GM12878 (cell line): Measurements from ENCODE around the gene PAOX. TPM values are rescaled to one million over a fixed set of nuclear protein-coding genes. Genes with fewer than 3 reads are reported as not detected.
A peak's percentile ranks its signal among the peaks of the same experiment; 100 is the strongest.

Experiments used
- ATAC-seq: fragments of 200-7000 bp; cut with Tn5 transposase; 3 replicates; pipeline ENCODE4 v1.9.1; 2020; ENCODE audit warnings: mild to moderate bottlenecking, moderate library complexity
- BruUV-seq: library from RNA; stranded (reverse); fragments of 400-500 nt; replicated peaks from 2 replicates; lab custom pipeline; 2021; lab: Mats Ljungman, UMichigan
- CTCF ChIA-PET: fragments of 300-600 bp; sonication (Branson Sonifier 250); formaldehyde crosslinking; extraction: SDS; loops from one replicate; lab custom pipeline; 2021; ENCODE audit warnings: inconsistent platforms; lab: Yijun Ruan, JAX
- POLR2A ChIA-PET: fragments of 350-600 bp; formaldehyde crosslinking; extraction: SDS; loops from one replicate; lab custom pipeline; 2021; ENCODE audit warnings: inconsistent platforms; lab: Charles Lee
- RAD21 ChIA-PET: fragments of 300-600 bp; sonication (Branson Sonifier 250); formaldehyde crosslinking; loops from one replicate; lab custom pipeline; 2023; ENCODE audit warnings: antibody characterized with exemption; ENCODE audit not compliant: unreplicated experiment; lab: Charles Lee
- SMC1A ChIA-PET: fragments of 300-600 bp; sonication (Branson Sonifier 250); formaldehyde crosslinking; loops from one replicate; lab custom pipeline; 2023; ENCODE audit not compliant: unreplicated experiment, uncharacterized antibody; lab: Charles Lee
- DNase-seq: peaks from one replicate; pipeline ENCODE4 v3.0.0-alpha.2; 2011; ENCODE audit warnings: low read depth, low spot score
- FAIRE-seq: peaks from 3 replicates; lab custom pipeline; 2011; peaks lifted over from hg19 to GRCh38; lab: Jason Lieb, UNC
- H2AFZ ChIP-seq: 2 replicates; pipeline ENCODE4 v1.6.0; 2011; ENCODE audit warnings: low read depth, low read length, control low read depth; ENCODE audit not compliant: control insufficient read depth
- H3K27ac ChIP-seq: 2 replicates; pipeline ENCODE4 v1.5.1; 2011; ENCODE audit warnings: control low read depth; ENCODE audit not compliant: control insufficient read depth, insufficient read depth
- H3K27me3 ChIP-seq, 2 experiments: replicated peaks in 1 of 2; 2 replicates each; pipeline versions ENCODE4 v1.6.0 to v1.6.1; 2011; ENCODE audit warnings: low read length in 1 of 2; ENCODE audit not compliant: control insufficient read depth in 2 of 2, insufficient read depth in 2 of 2
- H3K36me3 ChIP-seq, 2 experiments: 2 replicates each; pipeline ENCODE4 v1.5.1; 2011; ENCODE audit warnings: low read length in 1 of 2; ENCODE audit not compliant: control insufficient read depth in 2 of 2, insufficient read depth in 2 of 2
- H3K4me1 ChIP-seq: 2 replicates; pipeline ENCODE4 v1.6.1; 2011; ENCODE audit warnings: mild to moderate bottlenecking, low read length, moderate library complexity, mixed read lengths; ENCODE audit not compliant: control insufficient read depth, insufficient read depth
- H3K4me2 ChIP-seq: 2 replicates; pipeline ENCODE4 v1.6.0; 2011; ENCODE audit warnings: control low read depth; ENCODE audit not compliant: control insufficient read depth, insufficient read depth
- H3K4me3 ChIP-seq: fragments of 200-600 bp; sonication (generic); 2 replicates; pipeline ENCODE4 v1.5.1; 2016
- H3K79me2 ChIP-seq: 2 replicates; pipeline ENCODE4 v1.6.0; 2011; ENCODE audit warnings: low read length; ENCODE audit not compliant: control insufficient read depth, insufficient read depth
- H3K9ac ChIP-seq: 2 replicates; pipeline ENCODE4 v1.8.0; 2011; ENCODE audit warnings: low read length, control low read depth, mixed read lengths; ENCODE audit not compliant: control insufficient read depth, insufficient read depth
- H3K9me3 ChIP-seq: replicated peaks from 3 replicates; pipeline ENCODE4 v1.5.1; 2011; ENCODE audit warnings: mild to moderate bottlenecking, low read length; ENCODE audit not compliant: control insufficient read depth, insufficient read depth
- H4K20me1 ChIP-seq: 2 replicates; pipeline ENCODE4 v1.6.0; 2011; ENCODE audit not compliant: control insufficient read depth, insufficient read depth
- EGR1 ChIP-seq, 2 experiments: IDR thresholded peaks; 1 replicate in 1 of 2; 2 replicates in 1 of 2; pipeline ENCODE4 v1.6.1; 2011 to 2012; ENCODE audit warnings: low read depth in 2 of 2, low read length in 2 of 2, borderline replicate concordance in 1 of 2, mild to moderate bottlenecking in 1 of 2, moderate library complexity in 1 of 2
- ETV6 ChIP-seq, 2 experiments: fragments of 450-650 bp in 1 of 2; IDR thresholded peaks in 1 of 2; conservative IDR thresholded peaks in 1 of 2; 2 replicates each; pipeline ENCODE4 v1.6.1; 2014; ENCODE audit warnings: antibody characterized with exemption in 1 of 2, borderline replicate concordance in 1 of 2, low read depth in 1 of 2, mild to moderate bottlenecking in 1 of 2, moderate library complexity in 1 of 2
- MTA2 ChIP-seq: fragments of 450-650 bp; IDR thresholded peaks from 2 replicates; pipeline ENCODE4 v1.6.1; 2016; ENCODE audit warnings: low read depth, mild to moderate bottlenecking, moderate library complexity
- NFYA ChIP-seq: IDR thresholded peaks from 2 replicates; pipeline ENCODE4 v1.6.1; 2011; ENCODE audit warnings: low read depth, mild to moderate bottlenecking, low read length, improper control_type of control experiment, borderline replicate concordance
- RB1 ChIP-seq: fragments of 450-650 bp; formaldehyde crosslinking; IDR thresholded peaks from 2 replicates; pipeline ENCODE4 v1.6.1; 2017; ENCODE audit warnings: mild to moderate bottlenecking, borderline replicate concordance
- RBBP5 ChIP-seq: fragments of 200-600 bp; sonication (generic); conservative IDR thresholded peaks from 2 replicates; pipeline ENCODE4 v1.6.1; 2016
- WGBS: methylation state at CpG from one replicate; pipeline ENCODE4 v1.1.6; 2016; ENCODE audit warnings: low lambda C conversion rate; ENCODE audit not compliant: insufficient replicate concordance, insufficient coverage; ENCODE audit errors: missing lambda C conversion rate; 5-methylcytosine and 5-hydroxymethylcytosine counted together
- in situ Hi-C: fragments of 300-500 bp; cut with MboI; formaldehyde crosslinking; loops from 9 replicates; pipeline ENCODE4 v1.14.3; 2018; ENCODE audit warnings: mixed read lengths
- intact Hi-C: fragments of 100-400 bp; cut with micrococcal nuclease; formaldehyde crosslinking; loops from one replicate; pipeline ENCODE4 v1.14.2; 2022; ENCODE audit not compliant: unreplicated experiment
- polyA plus RNA-seq, 11 experiments: library from polyadenylated mRNA; depleted of rRNA in 4 of 11; unstranded in 6 of 11; stranded (reverse) in 5 of 11; fragments of >200 nt; fragmentation: Nextera tagmentation in 4 of 11; fragmentation: Illumina TruSeq in 1 of 11; extraction: Ambion mirVana in 4 of 11; extraction: Trizol in 1 of 11; gene quantifications; 1 replicate in 1 of 11; 2 replicates in 10 of 11; pipeline versions ENCODE4 v1.2.1 to v1.2.3, GENCODE V29; 2011 to 2016; ENCODE audit warnings: inconsistent platforms in 2 of 11, missing spikeins in 2 of 11, low read depth in 1 of 11
- total RNA-seq, 4 experiments: library from RNA; depleted of rRNA in 3 of 4; stranded (reverse); fragments of >200 nt in 3 of 4; fragmentation: Illumina TruSeq in 1 of 4; extraction: Trizol in 1 of 4; gene quantifications; 2 replicates each; pipeline versions ENCODE4 v1.2.1 to v1.2.3, GENCODE V29; 2013 to 2021

The PAOX gene
- total and polyA plus RNA-seq, 10 of the 15 experiments (the other 5 are each of a cell fraction or from before 2014, with no cell fraction given): 1.2 to 22.2 (median 10.5) TPM

GRCh38 chr10:133372507-133372906, 6.6 kb upstream of the PAOX start:
- no peaks in the 10 kb centered on the region for H3K27me3 ChIP-seq
- H2AFZ ChIP-seq: no peak overlapping the region
- ChIA-PET CTCF (no interaction called here), POLR2A (interaction anchor here (1.7 kb wide), 1 partner anchor 18 kb away, joined by 7 read pairs; no protein-coding TSS in a partner anchor), RAD21 (no interaction called here), SMC1A (interaction anchor here (1.6 kb wide), 1 partner anchor 11 kb away, joined by 5 read pairs; no protein-coding TSS in a partner anchor)
- WGBS: 86% methylated on average over 5 of the region's 20 CpGs
- H3K27ac ChIP-seq: no peak overlapping the region
- TF ChIP-seq NFYA (no peak), RBBP5 (no peak), EGR1 (IDR thresholded peaks at IDR 0.05; ENCODE audit: borderline replicate concordance in 1 of 2, low read depth in 2 of 2, low read length in 2 of 2) (no peak), MTA2 (no peak), RB1 (no peak), ETV6 (conservative IDR thresholded peaks at IDR 0.05 in 1 of 2, IDR thresholded peaks at IDR 0.05 in 1 of 2; ENCODE audit: borderline replicate concordance in 1 of 2, low read depth in 1 of 2) (no peak)
- BruUV-seq: no TSS peak
- ATAC-seq (no peak), FAIRE-seq (no peak), DNase-seq (no peak)
- H3K4me3 ChIP-seq: peak overlapping the region; percentile 47
- H3K4me1 ChIP-seq: peaks cover 8% of the 10 kb centered on the region; the same call in 1 of the 2 replicates
- intact Hi-C loops: loop anchor here (2.0 kb wide), 1 partner anchor 16 kb away; no protein-coding TSS in a partner anchor
- peak overlapping the region; percentile 74 for H3K4me2 ChIP-seq
- peaks cover 5% of the 10 kb centered on the region for H3K79me2 ChIP-seq
- in situ Hi-C loops: no loop called here
- H4K20me1 ChIP-seq: no peaks in the 10 kb centered on the region
- H3K9ac ChIP-seq: peak overlapping the region; percentile 29; the same call in 1 of the 2 replicates
- peaks cover 0 to 8% of the 10 kb centered on the region in 2 experiments; a peak in 3 of 4 replicates for H3K36me3 ChIP-seq
- no peaks in the 10 kb centered on the region for H3K9me3 ChIP-seq
